ENCODE data around the gene TTC33.
A peak's percentile ranks its signal among the peaks of the same experiment; 100 is the strongest.
"Not testable (repeated sequence)": the region's sequence is repeated elsewhere in the genome, so short reads cannot be mapped to it uniquely, and the experiment has no call there.

Gene TTC33

DNA sequence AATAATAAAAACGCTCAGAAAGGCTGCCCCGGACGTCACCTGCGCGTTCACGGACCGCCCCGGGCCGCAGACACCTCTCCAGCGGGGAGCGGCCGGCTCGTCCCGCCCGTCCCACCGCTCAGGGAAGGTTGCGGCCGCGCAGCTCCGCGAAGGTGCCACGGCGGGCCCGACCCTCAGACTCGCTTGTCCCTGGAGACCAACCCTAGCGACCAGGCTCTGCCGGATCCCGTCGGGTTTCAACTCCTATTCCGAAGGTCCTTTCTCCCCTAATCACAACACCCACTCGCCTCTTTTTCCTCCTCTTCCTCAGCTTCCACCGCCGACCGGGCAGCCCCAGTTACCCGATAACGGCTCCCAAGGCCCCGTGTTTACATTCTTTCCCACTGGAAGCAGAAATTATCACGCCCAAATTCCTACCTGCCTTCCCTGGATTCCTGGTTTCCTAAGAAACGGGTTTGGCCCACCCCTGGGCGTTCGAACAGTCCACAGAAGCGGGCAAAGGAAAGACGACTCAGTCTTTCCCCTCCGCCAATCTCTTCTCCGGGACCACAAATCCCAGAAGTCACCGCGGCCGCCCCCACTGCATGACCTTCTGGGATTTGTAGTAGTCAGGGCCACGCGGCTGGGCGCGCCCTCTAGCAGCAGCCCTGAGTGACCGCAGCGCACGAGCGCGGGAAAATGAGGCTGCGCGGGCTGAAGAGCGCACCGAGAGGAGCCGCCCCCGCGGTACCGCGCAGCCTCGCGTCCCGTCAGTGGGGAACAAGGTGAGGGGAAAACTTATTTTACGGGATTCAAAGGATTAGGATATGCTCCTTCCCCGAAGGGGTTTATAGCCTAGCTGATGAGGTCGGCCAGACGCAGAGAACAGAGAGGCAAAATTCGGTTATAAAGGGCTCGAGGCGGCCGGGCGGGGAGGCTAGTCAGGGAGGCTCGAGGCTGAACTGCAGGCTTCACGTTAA is at the start of gene TTC33:
Gene TTC33 (minus strand): TSS at position 555 of the 959 bp plus-strand sequence. CDS start 8,943 bp downstream, outside the sequence.
- DNase-seq (ENCODE audit: low read depth in 2 of 2): peak; percentile 82 to 85

DNA sequence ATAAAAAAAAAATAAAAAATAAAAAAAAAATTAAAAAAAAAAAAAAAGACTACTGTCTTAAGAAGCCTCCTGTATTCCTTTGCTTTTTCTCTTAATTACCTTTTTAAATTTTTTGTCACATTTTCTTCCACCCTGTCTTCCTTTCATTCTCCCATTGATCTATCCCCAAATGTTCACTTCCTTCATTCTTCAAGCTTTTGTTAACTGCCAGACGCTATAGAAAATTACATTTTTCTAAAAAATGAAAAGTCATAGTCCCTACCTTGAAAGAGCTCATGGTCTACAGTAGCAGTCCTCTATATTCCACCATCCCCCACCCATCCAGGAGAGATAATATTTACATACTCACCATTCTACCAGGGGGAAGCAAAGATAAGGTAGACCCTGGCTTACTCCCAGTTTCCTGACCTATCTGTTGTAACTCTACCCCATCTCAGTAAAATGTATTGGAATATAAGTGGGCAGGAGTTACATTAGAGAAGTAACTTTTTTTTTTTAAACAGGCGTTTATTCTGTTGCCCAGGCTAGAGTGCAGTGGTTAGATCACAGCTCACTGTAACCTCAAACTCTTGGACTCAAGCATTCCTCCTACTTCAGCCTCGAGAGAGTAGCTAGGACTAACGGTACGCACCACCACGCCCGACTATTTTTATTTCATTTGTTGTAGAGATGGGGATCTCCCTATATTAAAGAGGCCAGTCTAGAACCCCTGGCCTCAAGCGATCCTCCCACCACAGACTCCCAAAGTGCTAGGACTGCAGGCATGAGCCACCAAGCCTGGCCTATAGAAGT is 46.2 kb upstream of the TTC33 start:
- DNase-seq (ENCODE audit: low read depth in 2 of 2): no peak

DNA sequence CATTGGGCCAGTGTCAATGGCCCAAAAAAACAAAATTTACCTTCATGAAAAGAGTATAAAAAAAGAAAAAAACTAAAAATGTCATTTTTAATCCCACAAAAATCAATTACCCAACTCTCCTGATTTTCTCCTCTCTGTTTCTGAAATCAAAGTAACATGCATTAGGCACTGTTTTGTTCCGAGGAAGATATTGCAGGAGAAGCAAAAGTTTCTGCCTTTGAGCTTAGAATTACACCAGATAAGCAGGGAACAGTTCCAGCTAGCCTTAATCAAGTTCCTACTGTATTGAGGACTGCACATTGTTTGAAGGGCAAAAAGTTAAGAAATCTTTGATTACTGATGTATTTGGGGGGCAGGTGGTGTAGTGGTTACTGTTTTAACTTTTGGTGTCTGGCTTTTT is 43.5 kb upstream of the TTC33 start:
- no peak for DNase-seq (ENCODE audit: low read depth in 2 of 2)

GRCh38 chr5:40798801-40799210 is 43.0 kb upstream of the TTC33 start:
- DNase-seq (ENCODE audit: low read depth in 2 of 2): no peak

DNA sequence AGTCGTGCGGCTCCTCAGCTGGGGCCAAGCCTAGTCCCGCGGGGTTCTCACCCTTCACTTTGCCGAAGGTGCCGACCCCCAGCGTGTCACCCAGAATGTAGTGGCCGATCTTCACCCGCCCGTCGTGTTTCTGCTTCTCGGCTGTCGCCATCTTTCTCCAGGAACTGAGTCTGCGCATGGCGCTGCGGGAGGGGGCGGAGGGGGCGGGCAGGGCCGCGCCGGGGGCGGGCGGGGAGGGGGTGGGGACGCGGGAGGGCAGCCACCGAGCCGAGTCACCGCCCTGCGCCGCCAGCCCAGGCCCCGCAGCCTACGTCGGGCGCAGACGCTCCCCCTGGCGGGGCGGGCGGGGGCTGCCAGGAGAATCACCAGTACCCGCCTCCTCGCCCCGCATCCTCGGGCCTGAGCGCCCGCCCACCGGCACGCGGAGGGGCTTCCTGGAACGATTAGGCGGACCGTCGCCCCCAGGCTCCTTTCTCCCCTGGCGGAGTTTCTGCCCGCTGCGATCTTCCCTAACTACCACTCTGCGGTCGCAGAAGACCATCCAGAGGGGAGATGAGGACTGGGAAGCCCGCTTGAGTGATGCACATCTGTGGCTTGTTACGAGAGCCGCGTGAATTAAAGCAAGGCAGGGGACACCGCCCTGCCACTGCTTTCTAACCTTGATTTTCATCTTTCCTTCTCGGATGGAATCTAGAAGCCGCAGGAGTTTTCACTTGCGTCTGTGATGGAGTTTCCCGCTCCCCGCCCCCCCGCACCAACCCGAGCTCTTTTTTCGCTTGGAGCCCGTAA is 42.4 kb upstream of the TTC33 start, which contains the start of gene PRKAA1:
Gene PRKAA1 (minus strand): TSS at position 363 of the 789 bp plus-strand sequence. CDS start 185 bp downstream, at position 178.
- DNase-seq (ENCODE audit: low read depth in 2 of 2): peak; percentile 71 to 75

DNA sequence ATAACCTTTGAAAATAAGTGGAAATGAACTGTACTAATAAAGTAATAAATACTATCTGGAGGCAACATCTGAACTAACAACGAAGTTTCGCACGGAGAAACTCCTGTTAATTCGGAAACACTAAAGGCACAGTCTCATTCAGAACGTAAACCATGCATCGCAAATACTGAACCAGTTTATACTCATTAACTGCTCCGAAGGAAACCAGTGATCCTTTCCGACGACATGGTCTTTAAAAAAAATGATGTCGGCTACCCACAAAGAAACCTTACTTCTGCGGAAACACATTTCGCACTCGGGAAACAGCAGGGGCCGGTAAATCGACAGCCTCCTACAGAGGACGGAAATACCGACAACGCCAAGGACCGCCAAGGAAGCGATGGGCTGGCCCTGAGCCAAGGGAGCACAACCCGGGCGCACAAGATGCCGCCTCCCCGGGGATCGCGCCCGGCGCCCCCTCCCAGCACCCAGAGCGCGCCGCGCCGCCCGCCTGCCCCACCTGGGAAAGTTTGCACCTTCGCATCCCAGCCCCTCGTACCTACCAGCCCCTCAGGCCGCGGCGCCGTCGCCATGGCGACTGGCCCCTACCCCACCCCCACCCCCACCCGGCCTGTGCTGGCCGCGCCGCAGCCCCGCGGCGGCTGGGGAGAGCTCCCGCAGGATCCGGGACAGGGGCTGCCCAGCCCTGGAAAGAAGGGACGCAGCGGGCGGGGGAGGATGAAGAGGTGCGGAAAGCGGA is 41.7 kb upstream of the TTC33 start:
- DNase-seq (ENCODE audit: low read depth in 2 of 2): no peak

- DNase-seq (ENCODE audit: low read depth in 2 of 2): no peak
Observed at GRCh38 chr5:40796487-40796889, 40.7 kb upstream of the TTC33 start.

- not testable (repeated sequence) for DNase-seq (ENCODE audit: low read depth in 2 of 2)
Observed at GRCh38 chr5:40794877-40795276, 39.1 kb upstream of the TTC33 start.

- not testable (repeated sequence) for DNase-seq (ENCODE audit: low read depth in 2 of 2)
Observed at GRCh38 chr5:40794340-40794739, 38.6 kb upstream of the TTC33 start.

DNA sequence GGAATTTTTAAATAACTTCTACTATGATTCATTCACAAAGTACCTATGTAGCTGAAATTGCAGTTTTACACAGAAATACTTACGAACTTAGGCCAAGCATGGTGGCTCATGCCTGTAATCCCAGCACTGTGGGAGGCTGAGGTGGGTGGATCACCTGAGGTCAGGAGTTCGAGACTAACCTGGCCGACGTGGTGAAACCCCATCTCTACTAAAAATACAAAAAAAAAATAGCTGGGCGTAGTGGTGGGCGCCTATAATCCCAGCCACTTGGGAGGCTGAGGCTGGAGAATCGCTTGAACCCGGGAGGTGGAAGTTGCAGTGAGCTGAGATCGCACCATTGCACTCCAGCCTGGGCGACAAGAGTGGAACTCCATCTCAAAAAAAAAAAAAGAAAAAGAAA is 36.9 kb upstream of the TTC33 start:
- not testable (repeated sequence) for DNase-seq (ENCODE audit: low read depth in 2 of 2)

- DNase-seq (ENCODE audit: low read depth in 2 of 2): no peak
Observed at GRCh38 chr5:40791715-40792139, 36.0 kb upstream of the TTC33 start.

DNA sequence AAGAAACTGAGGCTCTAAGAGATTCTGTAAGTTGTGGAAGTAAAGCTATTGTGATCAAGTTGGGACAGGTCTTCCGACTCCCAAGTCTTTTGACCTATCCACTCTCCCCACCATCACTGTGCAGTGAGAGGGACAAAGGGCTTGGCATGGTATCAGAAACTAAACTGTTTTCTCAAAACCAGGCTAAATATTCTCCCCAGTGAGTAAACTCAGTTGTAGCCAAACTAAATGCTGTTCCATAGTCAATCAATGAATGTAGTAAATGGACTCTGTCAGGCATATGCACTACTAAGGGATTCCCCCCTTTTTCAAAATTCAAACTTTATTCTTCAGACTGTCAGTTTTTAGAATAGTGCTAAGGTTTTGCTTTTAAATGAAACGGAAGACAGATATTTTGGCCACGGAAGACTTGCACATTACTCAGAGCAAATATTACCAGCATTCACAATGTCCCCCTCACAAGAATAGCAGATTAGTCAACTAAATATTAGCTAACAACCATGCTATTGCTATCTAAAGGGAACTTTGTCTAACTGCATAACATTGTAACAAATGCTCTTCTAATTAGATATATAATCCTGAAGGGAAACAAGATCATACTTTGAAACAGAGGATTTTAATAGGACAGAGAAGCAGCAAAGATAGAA is 35.3 kb upstream of the TTC33 start:
- DNase-seq (ENCODE audit: low read depth in 2 of 2): no peak

- not testable (repeated sequence) for DNase-seq (ENCODE audit: low read depth in 2 of 2)
Observed at GRCh38 chr5:40788941-40789340, 33.2 kb upstream of the TTC33 start.

DNA sequence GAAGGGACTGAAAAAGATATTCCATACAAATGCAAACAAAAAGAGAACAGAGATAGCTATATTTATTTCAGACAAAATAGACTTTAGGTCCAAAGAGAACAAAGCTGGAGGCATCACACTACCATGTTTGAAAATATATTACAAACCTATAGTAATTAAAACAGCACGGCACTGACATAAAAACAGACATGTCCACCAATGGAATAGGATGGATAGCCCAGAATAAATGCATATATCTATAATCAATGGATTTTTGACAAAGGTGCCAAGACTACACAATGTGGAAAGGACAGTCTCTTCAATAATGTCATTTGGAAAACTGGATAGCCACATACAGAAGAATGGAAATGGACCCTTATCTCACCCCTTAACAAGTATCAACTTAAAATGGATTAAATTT is 32.2 kb upstream of the TTC33 start:
- DNase-seq (ENCODE audit: low read depth in 2 of 2): no peak

DNA sequence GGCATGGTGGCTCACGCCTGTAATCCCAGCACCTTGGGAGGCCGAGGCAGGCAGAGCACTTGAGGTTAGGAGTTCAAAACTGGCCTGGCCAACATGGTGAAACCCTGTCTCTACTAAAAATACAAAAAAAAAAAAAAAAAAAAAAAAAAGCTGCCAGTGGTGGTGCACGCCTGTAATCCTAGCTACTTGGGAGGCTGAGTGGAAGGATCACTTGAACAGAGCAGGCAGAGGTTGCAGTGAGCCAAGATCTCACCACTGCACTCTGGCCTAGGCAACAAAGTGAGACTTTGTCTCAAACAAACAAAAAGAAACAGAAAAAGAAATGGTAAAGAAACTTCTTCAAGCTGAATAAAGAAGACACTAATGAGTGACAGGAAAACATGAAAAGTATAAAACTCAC is 30.9 kb upstream of the TTC33 start:
- DNase-seq (ENCODE audit: low read depth in 2 of 2): not testable (repeated sequence)

DNA sequence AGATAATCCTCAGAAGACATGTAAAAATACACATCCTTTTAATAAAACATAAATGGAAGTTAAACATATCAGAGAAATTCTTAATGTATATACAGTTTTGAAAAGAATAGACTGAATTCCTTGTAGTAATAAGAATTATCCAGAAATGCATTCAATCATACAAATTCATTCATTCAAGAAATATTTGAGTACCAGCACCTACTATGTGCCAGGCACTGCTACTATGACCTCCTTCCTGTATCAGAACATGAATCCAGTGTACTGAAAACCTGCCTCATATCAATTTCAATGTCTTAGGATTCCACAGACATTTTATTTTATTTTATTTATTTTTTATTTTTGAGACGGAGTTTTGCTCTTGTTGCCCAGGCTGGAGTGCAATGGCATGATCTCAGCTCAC is 29.2 kb upstream of the TTC33 start:
- DNase-seq (ENCODE audit: low read depth in 2 of 2): no peak

- DNase-seq (ENCODE audit: low read depth in 2 of 2): no peak
Observed at GRCh38 chr5:40784027-40784653, 28.4 kb upstream of the TTC33 start.

DNA sequence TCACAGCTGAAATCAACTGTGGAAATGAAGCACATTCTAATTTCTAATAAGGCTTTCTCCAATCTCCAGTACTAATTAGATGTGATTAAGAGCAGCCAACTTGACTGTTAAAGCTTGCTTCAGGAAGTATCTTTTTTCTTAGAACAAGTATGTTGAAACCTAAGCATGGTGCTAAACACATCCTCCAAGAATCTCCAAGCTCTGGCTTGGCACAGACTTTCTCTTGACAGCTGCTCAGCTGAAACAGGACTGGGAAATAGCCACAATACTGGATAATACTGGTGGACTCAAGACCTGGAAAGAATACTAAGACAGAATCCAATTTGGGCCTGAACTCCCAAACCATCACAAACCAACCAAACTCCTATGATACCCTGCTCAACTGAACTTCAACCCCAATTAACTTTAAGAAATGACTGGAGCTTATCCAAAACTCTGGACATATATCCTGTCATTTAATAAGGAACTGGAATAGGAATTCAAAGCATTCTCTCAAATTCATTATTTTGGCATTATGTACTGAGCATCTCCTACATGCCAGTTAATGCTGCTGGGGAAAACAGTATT is 26.2 kb upstream of the TTC33 start:
- peak in 1 of 2 experiments; percentile 6 for DNase-seq (ENCODE audit: low read depth in 2 of 2)

GRCh38 chr5:40780858-40781257 is 25.1 kb upstream of the TTC33 start:
- DNase-seq (ENCODE audit: low read depth in 2 of 2): no peak

DNA sequence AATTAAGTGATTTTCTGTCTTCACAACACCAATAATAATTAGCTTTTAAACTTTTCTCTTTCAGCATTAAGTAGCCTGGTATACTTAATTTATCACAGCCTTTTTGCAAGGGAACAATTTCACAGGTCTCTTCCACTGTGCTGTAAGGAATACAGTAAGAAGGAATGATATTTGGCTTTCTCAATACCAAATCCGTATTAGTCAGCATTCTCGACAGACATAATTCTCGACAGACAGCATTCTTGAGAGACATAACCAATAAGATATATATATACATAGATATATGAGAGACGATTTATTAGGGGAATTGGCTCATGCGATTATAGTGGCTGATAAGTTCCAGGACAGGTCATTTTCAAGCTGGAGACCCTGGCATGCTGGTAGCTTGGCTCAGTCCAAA is 24.4 kb upstream of the TTC33 start:
- DNase-seq (ENCODE audit: low read depth in 2 of 2): no peak
